Femur (tissue), 1 donor: Measurements from ENCODE around the gene SDF2.

Source experiments
- DNase-seq: peaks from one replicate; pipeline ENCODE4 v3.0.0-alpha.2; 2017

Gene SDF2, protein sequence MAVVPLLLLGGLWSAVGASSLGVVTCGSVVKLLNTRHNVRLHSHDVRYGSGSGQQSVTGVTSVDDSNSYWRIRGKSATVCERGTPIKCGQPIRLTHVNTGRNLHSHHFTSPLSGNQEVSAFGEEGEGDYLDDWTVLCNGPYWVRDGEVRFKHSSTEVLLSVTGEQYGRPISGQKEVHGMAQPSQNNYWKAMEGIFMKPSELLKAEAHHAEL

DNA sequence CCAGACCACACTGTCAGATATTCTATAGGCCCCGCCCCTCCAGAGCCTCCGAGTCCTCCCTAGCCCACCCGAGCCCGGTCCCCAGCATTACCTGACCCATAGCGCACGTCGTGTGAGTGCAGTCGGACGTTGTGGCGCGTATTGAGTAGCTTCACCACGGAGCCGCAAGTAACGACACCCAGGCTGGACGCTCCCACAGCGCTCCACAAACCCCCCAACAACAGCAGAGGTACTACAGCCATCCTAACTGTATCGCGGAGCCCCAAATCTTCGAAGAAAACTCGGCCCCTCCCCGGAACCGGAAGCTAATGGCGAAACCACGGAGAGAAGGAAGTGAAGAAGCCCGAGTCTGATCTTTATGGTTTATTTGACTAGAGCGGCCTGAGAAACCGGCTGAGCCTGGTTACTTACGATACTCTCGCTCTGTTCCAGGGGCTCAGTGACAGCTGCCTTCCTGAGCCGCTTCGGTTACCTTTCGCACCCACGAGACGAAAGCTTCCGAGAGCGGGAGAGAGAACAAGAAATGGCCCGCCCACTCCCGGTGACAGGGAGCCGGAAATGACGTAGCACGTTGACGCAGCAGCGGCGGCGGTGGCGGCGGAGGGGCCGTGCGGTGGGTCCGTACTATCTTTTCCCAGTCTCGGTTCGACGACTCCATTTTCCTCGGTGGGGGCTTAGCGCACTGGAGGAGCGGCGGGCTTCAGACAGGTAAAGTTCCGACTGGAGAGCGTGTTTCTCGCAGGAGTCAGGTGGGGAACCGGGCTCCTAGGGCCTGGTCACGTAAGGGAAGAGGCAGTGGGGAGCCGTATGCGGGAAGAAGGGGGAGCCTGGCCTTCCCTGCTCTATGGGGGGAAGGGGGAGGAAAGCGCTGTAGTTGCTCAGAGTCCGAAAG lies at the start of gene SDF2, which contains the start of gene SUPT6H:
SDF2 (minus strand) TSS at position 272 of the 892 bp plus-strand sequence; CDS start at position 242, 30 bp downstream.
SUPT6H (plus strand) TSS at position 571 of the 892 bp plus-strand sequence. CDS start 11,197 bp downstream, outside the sequence.
- DNase-seq, result peak; percentile 95

DNA sequence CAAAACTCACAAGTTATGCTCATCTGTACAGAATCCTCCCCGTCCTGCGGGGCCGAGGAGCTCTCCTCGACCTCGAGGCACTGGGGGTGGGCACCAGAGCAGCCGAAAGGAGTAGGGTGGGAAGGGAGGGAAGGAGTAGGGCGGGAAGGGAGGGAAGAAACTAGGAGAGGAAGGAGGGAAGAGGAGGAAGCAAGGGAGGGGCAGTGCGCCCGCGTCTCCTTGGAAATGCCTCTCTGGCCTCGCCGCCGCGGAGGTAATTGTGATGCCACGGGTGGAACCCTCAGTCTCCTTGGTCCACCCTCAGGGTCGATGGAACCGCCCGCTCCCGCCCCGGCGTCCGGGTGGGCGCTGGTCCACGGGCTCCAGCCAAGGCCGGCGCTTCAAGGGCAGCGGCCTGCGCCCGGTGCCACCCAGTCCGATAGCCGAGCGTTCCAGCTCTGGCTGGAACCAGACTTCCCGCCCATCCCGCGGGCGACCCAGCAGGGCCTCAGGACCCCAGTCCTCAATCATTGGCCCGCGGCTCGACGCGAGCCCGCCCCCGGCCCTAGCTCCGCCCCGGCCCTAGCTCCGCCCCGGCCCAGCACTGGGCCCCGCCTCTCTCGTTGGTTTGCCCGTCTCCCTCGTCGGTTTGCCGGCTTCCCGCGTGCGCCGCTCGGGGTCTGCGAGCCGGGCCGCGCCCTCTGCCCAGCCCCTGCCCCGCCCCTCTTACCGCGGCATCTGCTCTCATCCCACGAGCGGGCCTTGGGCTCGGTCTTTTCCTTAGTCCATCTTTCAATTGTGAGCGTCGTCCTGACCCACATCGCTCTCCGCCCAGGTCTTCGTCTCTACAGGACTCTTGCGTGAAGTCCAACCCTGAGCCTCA lies 49.4 kb upstream of the SDF2 start:
- peak; percentile 97 for DNase-seq

DNA sequence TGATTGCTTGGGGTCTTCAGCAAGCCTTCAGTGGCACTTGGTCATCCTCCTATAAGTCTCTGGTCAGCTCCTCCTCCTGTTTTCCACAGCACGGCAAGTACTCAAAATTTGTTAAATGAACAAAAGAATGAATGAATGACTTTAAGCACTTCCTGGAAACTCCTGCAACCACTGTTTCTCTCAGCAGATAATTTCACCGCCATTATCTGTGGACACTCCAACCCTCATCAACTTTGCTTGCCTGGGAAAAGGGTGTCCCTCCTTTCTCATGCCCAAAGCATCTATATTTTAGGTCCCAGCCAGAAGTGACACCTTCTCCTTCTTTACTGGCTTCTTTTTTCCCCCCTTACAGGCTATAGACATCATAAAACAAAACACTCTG lies 45.6 kb upstream of the SDF2 start:
- no peak for DNase-seq

DNA sequence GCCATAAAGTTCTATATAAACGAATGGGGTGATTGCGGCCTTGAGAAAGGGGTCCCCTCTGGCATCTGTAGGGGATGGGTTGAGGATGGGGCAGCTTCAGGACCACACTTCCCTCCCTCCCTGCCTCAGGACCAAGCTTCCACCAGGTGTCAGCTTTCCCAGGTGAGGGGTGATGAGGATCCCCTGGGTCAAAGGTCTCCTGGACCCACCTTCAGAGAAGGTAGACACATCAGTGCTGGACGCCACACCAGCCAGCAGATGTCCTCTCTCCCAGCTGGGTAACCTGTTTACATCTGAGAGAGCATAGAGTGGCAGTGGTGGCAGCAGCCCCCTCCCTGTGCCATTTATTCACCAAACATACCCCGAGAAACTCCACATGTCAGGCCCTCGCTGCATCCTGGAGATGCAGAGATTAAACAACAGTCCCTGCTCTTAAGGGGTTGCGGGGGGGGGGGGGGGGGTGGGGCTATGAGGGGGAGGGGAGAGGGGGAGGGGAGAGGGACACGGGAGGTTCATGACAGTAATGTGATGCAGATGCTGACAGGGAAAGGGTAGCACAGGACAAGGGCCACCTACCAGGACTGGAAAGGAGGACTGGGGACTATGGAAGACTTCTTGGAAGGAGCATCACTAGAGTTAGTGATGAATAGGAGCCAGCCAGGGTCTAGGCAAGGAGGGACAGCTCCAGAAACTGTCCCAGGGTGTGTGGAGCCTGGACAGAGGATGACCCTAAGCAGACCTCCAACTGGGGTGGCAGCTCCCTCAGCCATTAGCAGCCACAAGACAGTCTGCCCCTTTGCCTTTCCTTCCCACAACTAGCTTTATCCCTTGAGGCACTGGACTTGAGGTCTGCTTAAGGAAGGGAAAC lies 45.0 kb upstream of the SDF2 start:
- no peak for DNase-seq

DNA sequence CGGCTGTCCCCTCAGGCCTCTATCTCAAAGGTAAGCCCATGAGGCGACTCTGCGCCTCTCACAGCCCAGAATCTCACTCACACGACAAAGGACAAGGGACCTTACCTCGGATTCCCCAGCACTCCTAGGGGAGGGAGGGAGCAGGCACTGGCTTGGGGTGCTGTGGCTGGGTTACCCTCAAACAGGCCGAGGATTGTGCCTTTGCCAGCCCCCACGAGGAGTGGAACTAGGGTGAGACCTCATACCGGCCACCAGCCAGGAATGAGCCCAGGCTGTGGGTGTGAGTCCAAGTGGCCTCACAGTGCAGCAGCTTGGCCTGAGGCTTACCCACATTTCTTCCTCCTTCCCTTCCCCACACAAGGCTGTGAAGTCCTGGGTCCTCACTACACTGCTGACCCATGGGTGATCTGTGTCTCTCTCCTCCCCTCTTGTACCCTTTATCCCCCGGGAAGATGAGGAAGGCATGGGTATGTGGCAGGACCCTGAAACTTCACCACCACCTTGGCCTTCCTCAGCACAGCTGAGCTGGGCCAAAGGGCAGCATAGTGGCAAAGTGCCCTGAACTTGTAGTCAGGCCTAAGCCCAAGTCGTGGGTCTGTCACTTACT lies 44.1 kb upstream of the SDF2 start:
- DNase-seq, result no peak

DNA sequence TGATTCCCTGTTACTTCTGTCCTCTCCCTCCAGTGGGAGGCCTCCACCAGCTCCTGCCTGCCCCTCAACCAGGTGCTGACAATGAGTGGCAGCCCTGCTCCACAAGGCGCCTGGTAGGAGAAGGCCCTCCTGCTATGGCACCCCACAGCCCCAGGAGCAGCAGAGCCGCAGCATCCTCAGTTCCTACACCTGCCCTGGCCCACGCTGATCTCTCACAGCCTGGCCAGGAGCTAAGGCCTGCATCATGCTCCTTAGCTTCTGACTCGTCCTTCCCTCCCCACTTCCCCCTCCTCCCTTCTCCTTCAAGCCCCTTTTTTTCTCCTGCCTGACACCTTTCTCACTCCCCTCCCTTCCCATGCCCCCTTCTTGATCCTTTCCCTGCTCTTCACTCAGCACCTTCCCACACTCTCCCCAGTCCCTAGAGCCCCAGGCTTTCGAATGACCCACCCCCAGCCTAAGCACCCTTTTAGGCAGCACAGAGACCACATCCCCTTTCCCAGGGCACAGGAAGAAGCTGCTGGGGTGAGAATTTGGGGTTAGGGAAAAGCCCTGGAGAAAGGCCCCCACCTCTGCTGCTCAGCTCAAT lies 43.5 kb upstream of the SDF2 start:
- no peak for DNase-seq

DNA sequence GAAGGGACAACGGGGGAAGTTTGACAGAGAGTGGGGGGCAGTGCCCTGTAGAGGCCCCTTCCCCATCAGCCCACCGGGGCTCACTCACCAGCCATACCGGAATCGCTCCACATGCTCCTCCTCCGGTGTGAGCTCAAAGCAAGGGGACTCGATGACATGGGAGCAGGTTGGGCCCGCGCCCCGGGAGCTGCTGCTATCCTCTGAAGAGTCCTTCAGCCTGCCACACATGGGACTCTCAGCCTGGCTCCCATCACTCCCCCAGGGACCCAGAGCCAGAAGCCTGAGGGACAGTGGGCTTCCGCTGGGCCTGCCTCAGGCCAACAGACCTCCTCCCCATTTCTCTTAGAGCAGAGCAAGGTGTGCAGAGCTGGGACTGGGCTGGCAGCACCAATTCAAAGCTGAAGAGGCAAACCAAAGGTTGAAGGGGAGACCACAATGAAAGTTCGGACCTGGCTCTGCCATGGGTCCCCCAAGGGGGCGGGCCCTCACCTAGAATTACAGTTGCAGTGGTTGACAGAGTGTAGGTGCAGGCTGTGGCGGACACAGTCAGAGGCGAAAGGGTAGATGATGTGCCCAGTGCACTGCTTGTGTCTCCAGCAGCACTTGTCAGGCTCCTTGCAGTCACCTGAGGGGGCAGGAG lies 42.6 kb upstream of the SDF2 start:
- DNase-seq, result no peak

DNA sequence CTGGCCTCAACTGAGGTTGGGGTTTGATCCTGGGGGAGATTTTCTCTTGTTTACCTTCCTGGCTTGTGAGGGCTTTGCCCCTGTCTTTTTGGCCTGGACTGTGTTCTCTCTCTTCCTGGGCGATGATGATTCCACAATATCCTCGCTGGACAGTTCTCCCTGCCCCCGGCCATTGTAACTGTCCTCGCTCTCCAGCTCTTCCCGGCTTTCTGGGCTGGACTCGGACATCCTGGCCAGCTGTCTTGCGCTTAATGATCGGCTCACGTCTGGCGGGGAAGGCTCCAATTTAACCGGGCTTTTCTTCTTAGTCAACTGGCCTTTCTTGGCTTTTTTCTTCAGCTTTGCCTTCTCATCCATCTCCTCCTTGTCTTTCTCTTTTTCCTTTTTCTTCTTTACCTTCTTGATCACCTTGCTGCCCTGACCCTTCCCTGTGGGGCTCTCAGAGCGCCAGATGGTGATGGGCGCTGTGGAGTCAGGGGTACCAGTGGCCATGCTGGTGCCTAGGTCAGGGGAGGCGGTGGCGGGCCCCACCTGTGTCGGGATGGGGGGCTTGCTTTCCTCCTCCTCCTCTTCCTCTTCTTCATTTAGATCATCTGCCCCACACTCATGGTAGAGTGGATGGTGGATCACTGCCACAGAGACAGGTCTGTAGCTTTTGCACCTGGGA lies 42.0 kb upstream of the SDF2 start:
- no peak for DNase-seq

DNA sequence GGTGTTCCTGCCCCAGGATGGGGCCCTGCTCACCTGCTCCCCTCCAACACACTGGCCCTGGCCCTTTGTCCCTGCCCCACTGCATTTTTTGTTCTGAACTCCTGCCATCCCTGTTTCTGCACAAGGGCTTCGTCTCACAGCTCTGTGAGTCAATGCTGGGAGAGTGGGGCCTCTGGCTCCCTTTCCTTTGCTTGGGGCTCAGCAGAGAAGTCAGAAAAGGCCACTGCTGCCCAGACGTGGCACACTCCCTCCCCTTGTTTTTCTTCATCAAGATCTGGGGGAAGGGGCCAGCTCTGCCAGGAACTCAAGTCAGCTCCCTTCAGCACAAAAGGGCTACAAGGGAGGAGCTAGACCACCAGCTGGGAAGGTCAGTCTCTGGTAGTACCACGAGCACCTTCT lies 41.0 kb upstream of the SDF2 start:
- no peak for DNase-seq

DNA sequence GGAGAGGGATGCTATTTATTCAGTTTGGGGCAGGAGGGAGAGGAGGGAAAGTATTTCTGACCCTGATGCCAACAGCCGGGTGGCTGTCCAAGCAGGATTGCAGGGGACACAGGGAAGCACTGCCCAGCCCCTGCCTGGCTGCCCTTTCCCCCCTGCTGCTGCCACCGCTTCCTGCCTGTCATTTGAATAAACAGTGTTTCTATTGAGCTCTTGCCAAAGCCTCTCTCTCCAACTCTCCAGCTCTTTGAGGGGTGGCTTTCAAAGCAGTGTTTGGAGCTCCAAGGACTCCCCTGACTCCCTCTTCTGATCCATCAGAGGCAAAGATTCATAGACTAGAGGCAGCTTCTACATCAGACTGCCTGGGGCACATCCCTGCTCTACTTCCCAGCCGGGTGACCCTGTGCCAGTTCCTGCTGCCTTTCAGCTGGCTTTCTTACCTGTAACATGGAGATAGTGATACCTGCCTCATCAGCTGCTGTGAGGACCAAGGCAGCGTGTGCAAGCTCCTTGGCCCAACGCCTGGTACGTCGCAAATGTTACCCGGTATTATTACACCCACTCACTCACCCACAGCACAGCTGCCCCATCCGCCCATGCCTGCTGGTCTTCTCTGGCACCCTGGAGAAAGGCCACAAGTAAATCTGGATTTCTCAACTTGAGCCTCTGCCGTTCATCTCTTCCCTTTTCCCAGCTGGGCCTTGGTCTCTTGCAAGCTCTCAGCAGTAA lies 40.5 kb upstream of the SDF2 start:
- DNase-seq, result no peak

DNA sequence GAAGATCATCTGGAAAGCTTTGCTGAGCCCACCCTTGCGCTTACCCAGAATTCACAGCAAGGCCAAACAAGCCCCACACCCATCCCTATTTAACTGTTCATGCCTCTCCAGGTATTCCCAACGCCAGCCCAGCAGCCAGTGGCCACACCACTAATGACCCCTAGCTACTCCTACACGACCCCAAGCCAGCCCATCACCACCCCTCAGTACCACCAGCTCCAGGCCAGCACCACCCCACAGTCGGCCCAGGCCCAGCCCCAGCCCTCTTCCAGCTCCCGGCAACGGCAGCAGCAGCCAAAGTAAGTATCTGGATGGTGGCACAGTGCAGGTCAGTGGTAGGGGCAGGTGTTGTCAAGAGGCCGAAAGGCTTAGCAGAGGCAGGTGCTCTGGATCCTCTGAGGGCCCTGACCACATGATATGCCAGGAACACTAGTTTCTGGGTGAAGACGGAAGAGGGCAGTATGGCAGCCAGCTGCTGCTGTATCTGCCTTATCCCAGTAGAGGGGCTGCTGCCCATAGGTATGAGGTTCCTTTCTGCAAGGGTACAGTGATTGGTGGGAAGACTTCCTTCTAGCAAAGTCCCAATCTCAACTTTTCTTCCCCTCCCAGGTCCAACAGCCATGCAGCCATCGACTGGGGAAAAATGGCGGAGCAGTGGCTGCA lies 39.3 kb upstream of the SDF2 start:
- DNase-seq, result no peak

DNA sequence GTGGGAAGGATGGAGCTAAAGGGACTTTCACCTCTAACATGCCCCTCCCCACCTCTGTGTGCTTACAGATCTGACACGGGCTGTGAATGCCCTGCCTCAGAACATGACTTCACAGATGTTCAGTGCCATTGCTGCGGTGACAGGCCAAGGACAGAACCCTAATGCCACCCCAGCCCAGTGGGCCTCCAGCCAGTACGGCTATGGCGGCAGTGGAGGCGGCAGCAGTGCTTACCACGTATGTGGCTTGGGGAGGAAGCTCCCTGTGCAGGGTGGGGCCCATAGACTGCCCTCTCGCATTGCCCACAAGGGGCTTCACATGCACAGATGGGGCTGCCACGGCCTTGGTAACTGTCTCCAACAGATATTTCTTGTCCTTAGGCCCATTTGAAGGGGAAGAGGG lies 38.6 kb upstream of the SDF2 start:
- no peak for DNase-seq

DNA sequence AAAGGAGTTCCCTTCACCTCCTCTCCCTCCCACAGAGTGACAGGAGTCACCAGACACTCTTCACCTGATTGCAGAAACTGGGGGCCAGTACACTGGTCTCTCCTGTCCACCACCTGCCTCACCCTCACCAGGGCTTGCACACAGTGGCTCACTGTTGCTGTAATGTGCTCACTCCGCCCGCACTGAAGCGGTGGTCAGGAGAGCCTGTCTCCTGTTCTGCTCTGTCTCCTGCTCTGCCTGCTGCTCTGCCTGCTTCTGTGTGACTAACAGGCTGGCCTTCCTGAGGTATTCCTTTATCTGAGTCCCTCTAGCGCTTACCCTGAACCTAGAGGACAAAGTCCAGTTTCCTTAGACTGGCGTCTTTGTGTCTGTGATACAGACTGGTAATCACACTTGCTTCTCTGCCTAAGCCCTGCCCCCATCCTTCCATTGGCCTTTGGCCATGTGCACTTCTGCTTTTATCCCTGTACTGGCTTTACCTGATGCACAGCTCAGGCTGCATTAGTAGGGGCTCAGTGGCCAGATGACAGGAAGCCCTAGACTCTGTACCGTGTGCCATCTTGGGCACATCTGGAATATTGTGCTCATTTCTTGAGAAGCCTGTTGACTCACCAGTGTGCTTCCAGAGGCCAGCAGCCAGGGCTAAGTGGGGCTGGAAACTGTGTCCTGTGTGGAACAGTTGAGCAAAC lies 36.7 kb upstream of the SDF2 start:
- DNase-seq, result no peak

DNA sequence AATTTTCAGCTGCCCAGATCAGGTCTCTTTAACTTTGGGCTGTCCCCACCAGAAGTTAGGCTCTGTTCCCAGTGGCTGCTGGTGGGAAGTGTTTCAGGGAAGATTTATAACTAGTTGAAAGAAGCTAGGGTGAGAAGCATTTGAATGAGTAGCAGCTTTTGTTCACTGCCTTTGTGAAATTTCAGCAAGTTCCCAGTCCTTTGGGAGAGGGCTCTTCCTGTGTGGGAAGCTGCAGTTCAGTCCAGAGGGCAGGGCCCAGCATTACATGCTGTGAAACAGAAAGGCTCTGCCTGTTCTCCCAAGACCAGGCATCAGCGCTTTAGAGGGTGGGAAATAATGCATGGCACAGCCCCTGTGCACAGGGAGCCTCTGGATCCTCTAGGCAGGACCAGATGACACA lies 32.2 kb upstream of the SDF2 start:
- DNase-seq, result no peak

DNA sequence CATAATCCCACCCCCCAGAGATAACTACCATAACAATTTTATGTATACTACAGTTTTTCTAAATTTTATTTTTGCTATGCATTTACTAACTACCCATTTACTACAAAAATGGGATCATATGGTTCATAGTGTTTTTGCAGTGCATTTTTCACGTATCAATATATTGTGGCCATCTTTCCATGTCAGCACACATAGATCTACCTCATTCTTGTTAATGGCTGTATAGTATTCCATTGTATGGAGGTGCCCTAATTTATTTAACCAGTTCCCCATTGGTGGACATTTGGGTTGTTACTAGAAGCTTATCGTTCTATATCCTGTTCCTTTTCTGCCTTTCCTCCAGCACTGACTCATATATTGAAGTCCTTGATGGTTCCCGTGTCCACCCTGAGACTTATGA lies 27.3 kb upstream of the SDF2 start:
- no peak for DNase-seq

DNA sequence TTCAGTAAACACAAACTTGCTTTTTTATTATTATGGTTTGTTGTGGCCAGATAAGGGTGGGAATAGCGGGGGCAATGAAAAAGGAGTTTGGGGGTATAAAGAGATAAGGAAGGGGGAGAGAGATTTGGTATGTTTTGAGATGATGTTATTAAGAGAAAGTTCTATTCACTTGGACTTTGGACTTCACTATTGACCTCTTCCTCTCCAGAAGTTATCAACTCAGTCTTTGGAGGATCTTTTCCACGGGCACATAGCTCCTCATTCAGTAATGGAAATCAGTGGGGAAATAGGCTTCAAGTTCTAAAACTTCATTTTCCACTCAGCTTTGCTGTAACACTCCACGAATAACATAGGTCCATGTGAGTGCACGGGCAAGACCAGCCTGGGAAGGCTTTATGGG lies 26.8 kb upstream of the SDF2 start:
- no peak for DNase-seq

DNA sequence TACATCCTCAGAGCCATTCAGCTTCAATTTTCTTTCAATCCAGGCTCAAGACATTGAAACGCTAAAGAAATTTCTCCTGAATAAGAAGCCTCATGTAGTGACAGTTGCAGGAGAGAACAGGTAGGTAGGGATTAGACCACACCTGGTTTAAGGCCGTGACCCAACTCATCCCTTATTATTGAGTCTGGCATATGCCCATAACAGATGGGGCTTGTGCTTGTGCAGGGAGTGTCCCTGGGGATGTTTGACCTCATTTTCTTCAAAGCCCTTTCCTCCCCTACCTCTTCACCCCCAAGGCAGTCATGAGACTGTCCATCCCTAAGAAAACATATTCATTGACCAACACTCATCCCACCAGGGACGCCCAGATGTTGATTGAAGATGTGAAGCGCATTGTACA lies 24.6 kb upstream of the SDF2 start:
- no peak for DNase-seq

DNA sequence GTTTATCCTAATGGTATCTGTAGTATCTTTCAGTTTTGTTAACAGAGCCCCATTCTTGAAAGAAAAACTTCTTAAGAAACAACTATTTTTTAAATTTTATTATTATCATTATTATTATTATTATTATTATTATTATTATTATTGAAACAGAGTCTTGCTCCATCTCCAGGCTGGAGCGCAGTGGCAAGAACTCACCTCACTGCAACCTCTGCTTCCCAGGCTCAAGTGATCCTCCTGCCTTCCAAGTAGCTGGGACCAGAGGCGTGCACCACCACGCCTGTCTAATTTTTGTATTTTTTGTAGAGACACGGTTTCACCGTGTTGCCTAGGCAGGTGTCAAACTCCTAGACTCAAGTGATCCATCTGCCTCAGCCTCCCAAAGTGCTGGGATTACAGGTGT lies 23.7 kb upstream of the SDF2 start:
- no peak for DNase-seq

DNA sequence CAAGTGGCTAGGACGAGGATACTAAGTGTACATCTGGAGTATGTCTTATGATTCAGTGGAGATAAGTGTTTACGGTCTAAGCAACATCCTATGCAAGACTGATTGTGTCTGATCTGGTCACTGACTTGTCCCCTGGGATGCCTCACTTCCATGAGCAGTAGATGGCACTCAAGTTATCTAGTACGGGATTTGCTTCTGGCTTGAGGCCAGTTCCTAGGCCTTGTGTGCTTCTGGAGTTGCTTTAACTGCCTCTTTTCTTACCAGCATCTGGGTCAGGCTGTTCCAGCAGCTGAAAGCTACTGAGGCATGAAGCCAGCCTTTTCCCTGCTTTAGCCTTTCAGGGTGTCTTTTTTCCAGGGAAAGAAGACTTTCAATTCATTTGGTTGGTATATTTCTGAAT lies 23.3 kb upstream of the SDF2 start:
- DNase-seq, result peak; percentile 35
